HepG2 (cell line): ENCODE measurements around the gene ITCH. TPM values are rescaled to one million over a fixed set of nuclear protein-coding genes. Genes with fewer than 3 reads are reported as not detected.
A peak's percentile ranks its signal among the peaks of the same experiment; 100 is the strongest.

ENCODE experiments used
- ATAC-seq: fragments of 200-7000 bp; cut with Tn5 transposase; 3 replicates; pipeline ENCODE4 v1.9.1; 2020; ENCODE audit warnings: mild to moderate bottlenecking, moderate library complexity
- BruUV-seq: library from RNA; stranded (reverse); fragments of 400-500 nt; replicated peaks from 2 replicates; lab custom pipeline; 2021; lab: Mats Ljungman, UMichigan
- CTCF ChIA-PET: fragments of 300-600 bp; formaldehyde crosslinking; extraction: SDS; loops from one replicate; lab custom pipeline; 2021; ENCODE audit warnings: low total read pairs, inconsistent platforms, low intra/inter-chr PET ratio; lab: Yijun Ruan, JAX
- POLR2A ChIA-PET: fragments of 350-600 bp; sonication (Branson Sonifier 250); formaldehyde crosslinking; loops from one replicate; lab custom pipeline; 2020; ENCODE audit warnings: antibody characterized with exemption, inconsistent platforms; lab: Yijun Ruan, JAX
- DNase-seq: peaks from one replicate; pipeline ENCODE4 v3.0.0-alpha.2; 2015; ENCODE audit warnings: low spot score
- FAIRE-seq: peaks from 3 replicates; lab custom pipeline; 2011; peaks lifted over from hg19 to GRCh38; lab: Jason Lieb, UNC
- H2AFZ ChIP-seq: one replicate; pipeline ENCODE4 v1.6.1; 2011; ENCODE audit warnings: low read length, inconsistent platforms
- H3K27ac ChIP-seq: fragments of 300-600 bp; 3 replicates; pipeline ENCODE4 v1.8.0; 2011; ENCODE audit warnings: mixed run types, mild to moderate bottlenecking, mixed read lengths, low read length, inconsistent platforms; ENCODE audit not compliant: insufficient read depth; ENCODE audit errors: extremely low read length
- H3K27me3 ChIP-seq, 2 experiments: fragments of 200-600 bp in 1 of 2; 2 replicates in 1 of 2; 3 replicates in 1 of 2; pipeline versions ENCODE4 v1.6.0 to v1.8.0; 2011; ENCODE audit warnings: low read length in 2 of 2, mild to moderate bottlenecking in 2 of 2, moderate library complexity in 2 of 2, inconsistent platforms in 1 of 2; ENCODE audit not compliant: insufficient read depth in 2 of 2, control insufficient read depth in 1 of 2
- H3K36me3 ChIP-seq, 2 experiments: fragments of 200-600 bp in 1 of 2; replicated peaks in 1 of 2; 2 replicates in 1 of 2; 3 replicates in 1 of 2; pipeline versions ENCODE4 v1.5.1 to v1.8.0; 2011; ENCODE audit warnings: low read length in 2 of 2, inconsistent platforms in 1 of 2; ENCODE audit not compliant: insufficient read depth in 2 of 2, control insufficient read depth in 1 of 2
- H3K4me1 ChIP-seq: 2 replicates; pipeline ENCODE4 v1.5.1; 2012; ENCODE audit warnings: low read length, inconsistent platforms; ENCODE audit not compliant: insufficient read depth
- H3K4me2 ChIP-seq: 2 replicates; pipeline ENCODE4 v1.6.0; 2011; ENCODE audit warnings: low read depth, low read length, inconsistent platforms
- H3K4me3 ChIP-seq, 3 experiments: fragments of 200-600 bp in 1 of 3; sonication (generic), shearing (Covaris generic) in 1 of 3; replicated peaks in 1 of 3; 2 replicates each; pipeline ENCODE4 v1.5.1; 2011 to 2016; ENCODE audit warnings: low read length in 3 of 3, inconsistent platforms in 2 of 3, low read depth in 2 of 3, mild to moderate bottlenecking in 2 of 3, control low read depth in 1 of 3, mixed read lengths in 1 of 3; ENCODE audit not compliant: insufficient read depth in 1 of 3
- H3K79me2 ChIP-seq: one replicate; pipeline ENCODE4 v1.6.1; 2011; ENCODE audit warnings: low read length, inconsistent platforms; ENCODE audit not compliant: insufficient read depth
- H3K9ac ChIP-seq: 2 replicates; pipeline ENCODE4 v1.6.0; 2011; ENCODE audit warnings: mild to moderate bottlenecking, low read depth, low read length, inconsistent platforms; ENCODE audit not compliant: insufficient read depth
- H3K9me3 ChIP-seq: 2 replicates; pipeline ENCODE4 v1.5.1; 2012; ENCODE audit warnings: mild to moderate bottlenecking, low read length
- H4K20me1 ChIP-seq: 2 replicates; pipeline ENCODE4 v1.6.0; 2011; ENCODE audit warnings: inconsistent platforms, mild to moderate bottlenecking, low read length, moderate library complexity; ENCODE audit not compliant: insufficient read depth
- ATF7 ChIP-seq, 2 experiments: fragments of 450-650 bp in 1 of 2; sonication (generic) in 1 of 2; formaldehyde crosslinking in 1 of 2; IDR thresholded peaks; 2 replicates each; pipeline versions ENCODE4 v1.4.0 to v1.6.1; 2016 to 2020; ENCODE audit warnings: antibody characterized with exemption in 1 of 2, mild to moderate bottlenecking in 1 of 2, missing genetic modification reagents in 1 of 2
- CTCF ChIP-seq: sonication (generic); formaldehyde crosslinking; IDR thresholded peaks from 2 replicates; pipeline ENCODE4 v1.5.0; 2020; ENCODE audit warnings: mild to moderate bottlenecking, missing genetic modification reagents, moderate library complexity
- KAT2B ChIP-seq: fragments of 150-350 bp; IDR thresholded peaks from 2 replicates; pipeline ENCODE4 v1.6.1; 2014; ENCODE audit warnings: low read depth, low read length, borderline replicate concordance
- PBX2 ChIP-seq: IDR thresholded peaks from 2 replicates; pipeline ENCODE4 v1.6.1; 2016; ENCODE audit warnings: control low read depth
- RXRA ChIP-seq: sonication (generic); formaldehyde crosslinking; IDR thresholded peaks from 2 replicates; pipeline ENCODE4 v1.5.1; 2020; ENCODE audit warnings: missing genetic modification reagents
- TBP ChIP-seq: sonication (generic); formaldehyde crosslinking; IDR thresholded peaks from 2 replicates; pipeline ENCODE4 v1.5.0; 2020; ENCODE audit warnings: missing genetic modification reagents
- TCF7 ChIP-seq: sonication (generic); IDR thresholded peaks from 2 replicates; pipeline ENCODE4 v1.6.1; 2016; ENCODE audit warnings: antibody characterized with exemption, low read depth
- TOPORS ChIP-seq: sonication (generic); formaldehyde crosslinking; IDR thresholded peaks from 2 replicates; pipeline ENCODE4 v1.8.0; 2023; ENCODE audit warnings: mild to moderate bottlenecking, missing genetic modification reagents
- ZFX ChIP-seq: sonication (generic); formaldehyde crosslinking; IDR thresholded peaks from 2 replicates; pipeline ENCODE4 v1.4.0; 2020; ENCODE audit warnings: mild to moderate bottlenecking, low read depth, missing genetic modification reagents, moderate library complexity
- ZKSCAN1 ChIP-seq: fragments of 150-350 bp; IDR thresholded peaks from 2 replicates; pipeline ENCODE4 v1.6.1; 2014; ENCODE audit warnings: low read length
- ZNF550 ChIP-seq: sonication (generic); formaldehyde crosslinking; IDR thresholded peaks from 2 replicates; pipeline ENCODE4 v1.4.0; 2020; ENCODE audit warnings: mild to moderate bottlenecking, missing genetic modification reagents, borderline replicate concordance
- ZNF557 ChIP-seq: sonication (generic); formaldehyde crosslinking; IDR thresholded peaks from 2 replicates; pipeline ENCODE4 v1.4.0; 2020; ENCODE audit warnings: missing genetic modification reagents
- ZNF766 ChIP-seq: sonication (generic); formaldehyde crosslinking; IDR thresholded peaks from 2 replicates; pipeline ENCODE4 v1.5.0; 2020; ENCODE audit warnings: missing genetic modification reagents, borderline replicate concordance
- ZNF770 ChIP-seq: sonication (generic); formaldehyde crosslinking; IDR thresholded peaks from 2 replicates; pipeline ENCODE4 v1.5.0; 2020; ENCODE audit warnings: mild to moderate bottlenecking, missing genetic modification reagents
- WGBS: methylation state at CpG from one replicate; pipeline ENCODE4 v1.1.6; 2017; ENCODE audit warnings: low lambda C conversion rate; 5-methylcytosine and 5-hydroxymethylcytosine counted together
- in situ Hi-C: cut with HindIII; loops from 2 replicates; pipeline ENCODE4 v1.10.0; 2017; ENCODE audit warnings: low pct_unique_long_range_greater_than_20kb; ENCODE audit not compliant: extremely low pct_ligation_motif_present
- intact Hi-C: fragments of 100-400 bp; cut with micrococcal nuclease; formaldehyde crosslinking; loops from one replicate; pipeline ENCODE4 v1.10.0; 2022; ENCODE audit not compliant: unreplicated experiment
- polyA plus RNA-seq, 8 experiments: library from polyadenylated mRNA; depleted of rRNA in 3 of 8; stranded (reverse) in 7 of 8; unstranded in 1 of 8; fragments of >200 nt; fragmentation: Illumina TruSeq in 4 of 8; extraction: Trizol in 4 of 8; gene quantifications; 2 replicates each; pipeline versions ENCODE4 v1.2.1 to v1.2.3, GENCODE V29; 2011 to 2016; ENCODE audit warnings: low read depth in 4 of 8, missing spikeins in 1 of 8, mixed read lengths in 1 of 8; ENCODE audit not compliant: insufficient read depth in 1 of 8
- total RNA-seq, 5 experiments: library from RNA; depleted of rRNA; stranded (reverse); fragments of >200 nt; fragmentation: Illumina TruSeq; extraction: Trizol; gene quantifications; 2 replicates each; pipeline ENCODE4 v1.2.3, GENCODE V29; 2016; ENCODE audit warnings: low read depth in 1 of 5

The ITCH gene
- total and polyA plus RNA-seq, 2 of the 13 experiments (the other 11 are each of a cell fraction or from before 2014, with no cell fraction given) = 20.5 to 112 TPM

GRCh38 chr20:34347571-34347970 lies 15.5 kb upstream of the ITCH start (continued):
- TF ChIP-seq TCF7 (no peak), ZNF770 (CRISPR knock-in tag) (no peak), ZNF557 (no peak), KAT2B (no peak), RXRA (CRISPR knock-in tag) (no peak), CTCF (CRISPR knock-in tag) (no peak)

- H3K27ac ChIP-seq = no peak overlapping the region
- FAIRE-seq = no peak
- CTCF ChIA-PET = no interaction called here
Measured at GRCh38 chr20:34350095-34350494, 13.0 kb upstream of the ITCH start.

More at GRCh38 chr20:34350095-34350494, 13.0 kb upstream of the ITCH start:
- no peaks in the 10 kb centered on the region for H3K36me3 ChIP-seq
- no peak for DNase-seq
- H2AFZ ChIP-seq = no peak overlapping the region
- in situ Hi-C loops = no loop called here
- H3K9me3 ChIP-seq = no peaks in the 10 kb centered on the region
- no peak for ATAC-seq
- H4K20me1 ChIP-seq = no peaks in the 10 kb centered on the region
- H3K4me2 ChIP-seq = peak overlapping the region; percentile 8; the same call in 1 of the 2 replicates
- no peaks in the 10 kb centered on the region for H3K79me2 ChIP-seq
- peaks cover 60% of the 10 kb centered on the region for H3K4me1 ChIP-seq
- H3K27me3 ChIP-seq = peaks cover 0 to 1% of the 10 kb centered on the region in 2 experiments; a peak in 1 of 5 replicates
- POLR2A ChIA-PET = interaction anchor here (1.1 to 3.4 kb wide), 4 partner anchors 13 to 165 kb away, joined by 3 to 14 read pairs (median 4); partner anchors contain the start of gene ITCH
- no peak overlapping the region for H3K9ac ChIP-seq
- TF ChIP-seq ZNF766 (CRISPR knock-in tag) = no peak
- TF ChIP-seq ZKSCAN1 = no peak
- no peak for TF ChIP-seq ZNF550
- TF ChIP-seq ATF7 (IDR thresholded peaks at IDR 0.05) = peak; percentile 80
- no peak for TF ChIP-seq ATF7 (CRISPR knock-in tag; IDR thresholded peaks at IDR 0.05)
- no peak for TF ChIP-seq TBP (CRISPR knock-in tag)
- TF ChIP-seq PBX2 (CRISPR knock-in tag) = 0 out of 2 replicates have a peak, but pooled peaks have one; percentile 25
- TF ChIP-seq ZFX (CRISPR knock-in tag) = no peak
- TF ChIP-seq TOPORS (CRISPR knock-in tag) = no peak
- TF ChIP-seq, all 625 proteins: peak for 2
- 7% methylated on average over 3 of the region's 3 CpGs for WGBS
- intact Hi-C loops = no loop called here
- no TSS peak for BruUV-seq
- H3K4me3 ChIP-seq = no peak overlapping the region
